Limb (tissue), 2 donors: ENCODE measurements around the gene MVK.

Experiments used
- DNase-seq, 2 donors: peaks; one replicate each; pipeline ENCODE4 v3.0.0-alpha.2; 2016; ENCODE audit errors: extremely low spot score in 2 of 2

The MVK gene

DNA sequence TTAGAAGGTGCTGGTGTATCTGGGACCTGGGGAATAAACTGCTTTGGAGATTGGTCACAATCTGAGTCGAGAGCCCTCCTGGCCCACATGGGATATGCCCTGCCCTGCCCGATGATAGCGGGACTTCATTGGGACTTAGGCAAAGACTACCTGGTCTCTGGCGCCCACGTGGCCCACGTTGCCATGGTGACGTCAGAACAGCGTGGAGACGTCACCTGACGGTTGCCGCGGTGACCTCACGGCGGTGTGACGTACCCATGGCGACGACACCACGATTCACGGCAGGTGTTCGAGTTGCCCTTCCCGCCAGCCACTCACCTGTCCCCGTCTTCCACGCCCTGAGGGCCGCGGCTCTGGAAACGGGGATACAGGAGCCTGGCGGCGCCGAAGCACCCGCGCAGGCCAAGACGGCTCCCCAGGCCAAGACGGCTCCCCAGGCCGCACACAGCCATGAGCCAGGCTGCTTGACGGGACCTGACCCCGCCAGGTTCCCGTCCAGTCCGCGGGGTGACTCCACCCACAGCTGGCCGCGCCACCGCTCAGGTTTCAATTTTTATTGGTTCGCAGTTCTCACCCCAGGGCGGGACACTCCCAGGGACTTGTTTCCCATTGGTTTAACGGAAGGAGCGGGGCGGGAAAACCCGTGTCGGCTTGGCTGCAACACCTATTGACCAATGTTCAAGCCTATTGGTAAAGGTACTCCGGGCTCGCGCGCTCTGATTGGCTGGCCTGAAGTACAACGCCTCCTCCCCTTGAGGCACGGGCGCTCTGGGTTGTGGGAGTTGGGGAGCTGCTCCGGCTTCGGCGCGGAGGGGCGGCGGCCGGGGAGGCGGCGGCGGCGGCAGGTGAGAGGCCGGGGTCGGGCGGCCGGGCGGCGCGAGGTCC lies at the start of gene MVK, which contains the start of gene MMAB:
Gene MVK (plus strand): TSS at position 766 of the 885 bp plus-strand sequence. CDS start 1,029 bp downstream, outside the sequence.
Gene MMAB (minus strand): TSS at position 476 of the 885 bp plus-strand sequence. CDS start 24 bp downstream, at position 452.
- peak; percentile 98 for DNase-seq

DNA sequence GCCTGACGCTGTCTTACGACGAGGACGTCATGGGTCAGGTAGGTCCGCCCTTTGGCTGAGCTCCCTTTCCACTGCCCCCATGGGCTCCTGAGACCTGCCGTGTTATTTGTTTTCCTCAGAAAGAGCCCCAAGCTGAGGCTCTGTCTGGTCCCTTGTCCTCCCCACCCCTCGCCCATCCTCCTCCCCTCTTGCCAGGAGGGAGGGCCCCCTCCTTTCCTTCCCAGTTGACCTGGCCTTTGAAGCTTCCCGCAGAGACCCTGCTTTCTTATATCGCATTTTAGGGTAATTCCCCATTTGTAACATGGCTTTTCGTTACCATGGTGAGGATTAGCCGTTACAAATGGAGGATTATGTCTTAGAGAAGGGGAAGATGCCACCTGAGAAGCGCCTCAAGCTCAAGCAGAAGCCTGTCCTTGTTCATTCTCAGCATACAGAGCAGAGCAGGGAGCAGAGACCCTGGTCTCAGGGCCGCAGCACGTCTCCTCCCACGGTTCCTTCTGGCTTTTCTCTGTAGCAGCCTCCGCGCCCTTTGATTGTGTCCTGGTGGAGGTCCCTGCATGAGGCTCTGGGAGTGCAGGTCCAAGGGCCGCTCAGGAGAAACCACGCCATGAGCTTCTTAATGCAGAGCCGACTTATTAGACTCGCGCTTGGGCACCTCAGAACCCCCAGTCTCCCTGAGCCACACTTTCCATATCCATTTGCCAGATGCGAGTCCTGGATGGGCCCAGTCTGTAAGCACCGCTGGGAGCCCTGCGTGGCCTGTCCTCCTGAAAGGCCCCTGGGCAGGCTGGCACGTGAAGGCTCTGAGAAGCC lies 48.9 kb upstream of the MVK start:
- DNase-seq = no peak

DNA sequence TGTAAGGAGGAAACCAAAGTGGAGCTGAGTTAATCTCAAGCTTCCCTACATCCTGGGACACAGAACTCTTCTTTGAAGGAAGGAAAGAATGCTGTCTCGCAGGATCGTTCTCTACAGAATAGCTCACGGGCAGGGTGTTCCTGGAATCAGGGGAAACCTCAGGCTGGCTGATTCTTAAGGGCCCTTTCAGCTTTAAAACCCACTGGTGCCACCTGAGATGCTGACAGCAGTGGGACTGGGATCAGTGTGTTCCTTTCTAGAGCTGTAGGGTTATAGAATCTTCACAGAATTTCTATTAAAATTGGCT lies 48.4 kb upstream of the MVK start:
- no peak for DNase-seq

DNA sequence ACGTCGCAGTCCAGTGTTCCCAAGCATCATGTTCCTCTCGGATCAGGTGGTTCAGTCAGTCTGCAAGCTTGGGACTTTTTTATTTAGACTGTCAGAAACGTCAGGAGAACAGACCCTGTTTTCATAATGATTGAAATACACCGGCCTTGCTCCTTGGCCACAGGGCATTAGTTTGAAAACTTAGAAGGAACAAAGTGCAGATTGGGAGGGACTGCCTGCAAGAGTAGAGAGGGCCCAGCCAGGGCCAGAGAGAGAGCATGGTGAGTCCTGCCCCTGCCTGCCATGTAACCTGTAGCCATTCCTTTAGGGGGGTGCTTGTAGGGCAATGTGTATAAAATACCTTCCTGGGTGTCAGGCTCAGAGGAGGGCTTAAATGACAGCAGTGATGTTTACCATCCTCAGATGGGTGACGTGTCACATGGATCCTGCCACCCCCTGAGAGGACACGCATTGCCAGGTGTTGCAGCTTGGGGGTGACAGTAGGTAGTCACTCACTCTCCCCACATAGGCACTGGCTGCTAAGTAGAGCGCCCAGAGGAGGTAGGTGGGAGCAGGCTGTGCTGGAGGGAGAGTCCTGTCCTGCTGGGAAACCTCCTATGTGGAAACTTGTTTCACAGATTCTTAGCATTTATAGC lies 46.0 kb upstream of the MVK start:
- no peak for DNase-seq

DNA sequence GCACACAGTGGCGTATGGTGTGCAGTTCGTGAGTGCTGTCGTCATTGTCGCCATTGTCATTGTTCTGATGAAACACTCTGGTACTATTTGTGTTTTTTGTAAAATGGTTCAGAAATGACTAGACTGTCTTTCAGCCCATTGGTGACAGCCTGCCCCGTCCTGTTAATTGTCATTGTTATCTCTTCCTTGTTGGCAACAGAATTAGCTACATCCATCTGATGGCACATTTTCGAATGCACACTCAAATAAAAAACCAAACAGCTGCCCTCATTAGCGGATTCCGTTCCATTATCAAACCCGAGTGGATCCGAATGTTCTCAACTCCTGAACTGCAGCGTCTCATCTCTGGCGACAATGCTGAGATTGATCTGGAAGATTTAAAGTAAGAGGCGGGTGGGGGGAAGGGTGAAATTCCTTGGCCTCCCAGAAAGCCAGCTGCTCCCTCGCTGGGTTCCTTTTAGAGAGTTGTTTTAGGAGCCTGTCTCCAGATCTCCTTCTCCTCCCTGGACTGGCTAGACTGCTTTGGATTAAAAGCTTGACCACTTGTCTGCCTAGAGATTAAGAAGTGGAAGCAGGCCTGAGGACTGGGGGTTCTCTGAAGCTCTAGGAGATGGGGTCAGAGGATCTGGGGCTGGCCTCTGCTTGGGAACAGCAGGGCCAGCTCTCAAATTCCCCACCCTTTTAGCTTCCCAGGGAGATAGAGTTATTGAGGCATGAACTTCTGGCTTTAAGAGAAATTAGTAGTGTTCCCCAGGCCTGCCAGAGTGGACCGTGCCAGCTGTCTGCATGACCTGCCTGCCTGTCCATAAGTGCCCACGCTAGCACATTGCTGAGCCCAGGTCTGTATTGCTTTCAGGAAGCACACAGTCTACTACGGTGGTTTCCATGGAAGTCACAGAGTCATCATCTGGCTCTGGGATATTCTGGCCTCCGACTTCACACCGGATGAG lies 43.6 kb upstream of the MVK start:
- DNase-seq = peak in 1 of 2 donors; percentile 18

DNA sequence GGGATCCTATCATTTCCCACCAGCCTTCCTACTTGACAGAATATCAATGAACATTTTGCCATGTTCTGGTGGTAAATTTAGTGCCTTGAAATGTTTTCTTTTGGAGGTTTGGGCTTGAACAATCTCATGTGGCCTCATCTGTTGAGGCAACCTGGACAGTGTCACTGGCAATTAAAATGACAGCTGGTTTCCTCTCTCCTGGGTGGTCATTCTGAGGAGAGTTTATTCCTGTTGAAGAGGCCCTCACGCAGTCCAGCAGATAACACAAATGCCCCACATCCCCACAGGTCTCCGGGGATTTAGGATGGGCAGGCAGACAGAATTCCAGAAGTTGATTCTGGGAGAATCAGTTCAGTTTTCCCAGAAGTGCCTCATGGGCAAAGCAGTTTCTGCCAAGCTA lies 42.2 kb upstream of the MVK start:
- no peak for DNase-seq

DNA sequence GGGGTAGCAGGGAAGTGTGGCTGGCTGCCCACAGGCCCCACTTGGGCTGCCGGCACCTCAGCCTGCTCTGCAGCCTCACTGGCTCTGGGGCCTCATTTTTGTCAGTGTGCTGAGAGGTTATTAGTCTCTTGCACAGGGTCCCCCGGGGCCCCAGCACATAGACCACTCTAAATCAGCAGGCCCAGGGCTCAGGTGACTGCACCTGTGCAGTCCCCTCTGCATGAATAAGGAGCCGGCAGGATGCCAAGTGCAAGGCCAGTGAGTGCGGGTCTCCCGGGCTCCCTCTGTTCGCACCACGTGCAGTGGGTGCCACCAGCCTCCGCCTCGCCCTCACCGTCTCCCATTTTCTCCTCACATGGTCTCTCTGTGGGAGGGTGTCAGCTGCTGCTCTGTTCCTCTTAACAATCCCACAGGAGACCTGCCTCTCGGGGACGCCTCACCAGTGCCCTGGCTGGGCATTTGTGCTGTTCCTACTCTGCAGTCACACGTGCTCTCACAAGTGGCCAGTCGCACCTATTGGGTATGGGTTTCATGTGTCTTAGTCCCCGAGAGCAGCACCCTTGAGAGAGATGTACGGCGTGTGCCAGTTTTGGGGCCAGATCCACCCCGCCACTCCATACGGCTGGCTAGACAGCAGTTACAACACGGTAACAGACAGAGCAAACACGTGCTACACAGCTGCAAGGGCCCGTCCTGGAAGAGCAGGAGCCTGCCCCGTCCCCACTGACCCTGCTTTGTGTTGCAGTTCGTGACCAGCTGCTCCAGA lies 40.7 kb upstream of the MVK start:
- DNase-seq = no peak

DNA sequence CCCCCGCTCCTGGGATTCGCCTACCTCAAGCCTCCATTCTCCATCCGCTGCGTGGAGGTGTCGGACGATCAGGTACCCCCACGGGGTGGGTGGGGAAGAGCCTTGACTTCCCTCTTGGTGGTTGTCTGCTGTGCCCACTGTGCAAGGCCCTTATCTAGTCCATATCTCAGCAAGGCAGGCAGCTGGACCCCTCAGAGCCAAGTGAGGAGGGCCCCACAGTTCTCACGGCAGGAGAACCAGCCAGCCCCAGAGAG lies 40.2 kb upstream of the MVK start:
- DNase-seq = no peak

DNA sequence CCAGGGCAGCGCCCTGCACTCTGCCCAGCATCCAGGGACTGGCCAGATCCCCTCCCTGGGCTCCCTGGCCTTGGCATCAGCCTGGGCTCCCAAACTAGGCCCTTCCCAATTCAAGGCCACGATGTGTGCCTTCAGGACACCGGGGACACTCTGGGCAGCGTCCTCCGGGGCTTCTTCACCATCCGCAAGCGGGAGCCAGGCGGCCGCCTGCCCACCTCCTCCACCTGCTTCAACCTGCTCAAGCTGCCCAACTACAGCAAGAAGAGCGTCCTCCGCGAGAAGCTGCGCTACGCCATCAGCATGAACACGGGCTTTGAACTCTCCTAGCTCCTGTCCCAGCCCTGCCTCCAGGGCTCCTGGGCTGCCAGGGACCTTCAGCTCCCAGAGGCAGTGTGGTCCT lies 39.1 kb upstream of the MVK start:
- DNase-seq = no peak

DNA sequence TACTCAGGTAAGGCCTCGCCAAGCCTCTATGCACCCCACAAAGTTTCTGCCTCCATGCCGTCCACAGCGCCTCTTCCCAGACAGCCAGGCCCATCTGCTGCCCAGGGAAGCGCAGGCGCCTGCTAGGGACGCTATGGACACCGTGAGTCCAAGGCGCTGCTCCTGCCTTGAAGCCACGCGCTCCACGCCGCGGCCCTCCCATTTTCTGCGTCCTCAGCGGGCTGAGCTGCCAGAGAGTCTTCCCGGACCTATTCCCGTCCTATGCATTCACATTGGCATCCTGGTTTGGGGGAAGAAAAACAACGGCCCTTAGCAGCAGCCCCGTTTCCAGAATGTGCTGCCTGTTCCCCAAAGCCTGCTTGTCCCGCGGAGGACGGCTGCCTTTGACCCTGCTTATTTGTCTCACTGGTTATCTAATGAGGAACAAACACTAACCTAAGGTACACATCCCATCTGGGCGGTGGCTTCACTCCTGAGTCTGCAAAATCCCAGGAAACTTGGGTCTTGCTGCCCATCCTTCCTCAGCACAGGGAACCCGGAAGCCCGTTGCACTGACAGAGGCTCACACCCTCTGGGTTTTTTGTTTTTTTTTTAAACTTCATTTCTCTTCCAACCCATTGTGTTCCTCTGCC lies 38.2 kb upstream of the MVK start:
- no peak for DNase-seq

DNA sequence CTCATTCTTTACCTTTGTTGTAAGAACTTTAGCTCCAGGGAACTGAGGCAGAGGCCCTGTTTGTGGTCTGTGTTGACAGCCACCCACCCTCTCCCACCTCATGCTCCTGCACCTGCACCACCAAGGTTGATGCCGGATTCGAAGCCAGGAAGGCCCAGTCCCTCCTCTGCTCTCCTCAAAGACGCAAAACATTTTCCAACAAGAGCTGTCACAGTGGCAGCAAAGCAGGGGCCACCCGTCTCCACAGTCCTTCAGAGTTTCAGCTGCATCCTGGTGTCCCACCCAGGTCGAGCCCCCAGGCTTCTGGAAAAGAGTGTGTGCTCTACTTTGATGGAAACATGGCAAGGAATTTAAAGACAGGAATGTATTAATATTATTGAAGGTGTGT lies 37.7 kb upstream of the MVK start:
- no peak for DNase-seq

DNA sequence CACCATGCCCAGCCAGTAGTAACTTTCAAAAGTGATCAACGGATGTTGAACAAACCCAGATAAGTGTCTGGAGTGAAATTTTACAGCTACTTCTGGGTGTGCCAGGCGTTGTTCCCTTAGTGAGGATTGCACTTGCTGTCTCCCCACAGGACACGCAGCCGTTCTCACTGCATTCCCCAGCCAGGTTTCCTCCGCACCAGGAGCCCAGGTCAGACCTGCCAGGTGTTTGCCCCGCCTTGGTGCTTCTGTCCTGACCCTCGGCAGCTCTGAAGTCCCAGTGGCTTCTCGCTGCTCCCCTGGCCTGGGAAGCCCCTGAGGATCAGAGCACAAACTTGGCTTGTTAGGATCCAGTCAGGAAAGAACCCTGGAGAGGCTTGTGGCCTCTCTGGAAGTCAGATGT lies 36.5 kb upstream of the MVK start:
- DNase-seq = no peak

DNA sequence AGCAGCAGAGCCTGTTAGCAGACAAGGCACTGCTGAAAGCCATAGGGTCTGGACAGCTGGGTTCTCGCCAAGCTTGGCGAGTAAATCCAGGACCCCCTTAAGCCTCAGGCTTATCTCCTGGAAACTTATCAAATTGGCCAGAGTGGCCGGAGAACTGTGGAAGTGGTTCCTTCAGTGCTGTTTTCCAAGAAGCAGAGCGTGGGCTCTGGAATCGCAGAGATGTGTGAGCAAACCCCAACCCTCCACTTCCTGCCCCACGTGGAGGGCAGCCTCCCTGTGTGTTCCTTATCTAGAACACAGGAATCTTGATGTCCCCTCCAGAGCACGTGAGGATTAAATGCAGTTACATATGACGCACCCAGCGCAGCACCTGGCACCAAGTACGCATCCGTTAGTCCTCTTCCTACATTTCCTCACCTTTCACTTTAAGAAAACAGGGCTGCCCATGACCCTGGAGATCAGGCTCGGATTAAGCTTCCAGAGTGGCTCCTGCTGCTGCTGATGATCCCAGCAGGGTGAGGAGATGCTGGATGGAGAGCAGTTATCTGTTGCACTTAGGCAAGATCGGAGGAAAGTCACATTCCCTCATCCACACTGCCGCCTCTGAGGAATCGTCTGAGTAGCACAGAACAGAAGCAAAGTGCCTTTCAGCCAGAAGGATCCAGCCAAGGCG lies 35.3 kb upstream of the MVK start:
- no peak for DNase-seq

DNA sequence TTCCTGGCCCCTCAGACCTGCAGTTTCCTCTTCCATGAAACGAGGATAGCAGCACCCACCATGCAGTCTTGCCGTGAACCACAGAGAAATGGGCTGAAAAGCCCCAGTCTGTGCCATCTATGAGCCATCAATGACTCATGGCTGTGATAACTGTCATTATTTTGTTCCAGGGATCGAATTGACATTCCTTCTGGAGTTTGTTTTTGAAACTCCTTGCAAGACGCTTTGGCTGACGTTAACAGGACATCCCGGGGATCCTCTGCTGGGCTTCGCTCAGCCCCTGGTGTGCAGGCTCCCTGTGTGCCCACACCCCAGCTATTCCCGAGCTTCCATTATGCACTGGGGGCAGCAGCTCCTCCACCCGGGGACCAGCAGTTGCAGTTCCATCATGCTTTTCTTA lies 34.1 kb upstream of the MVK start:
- DNase-seq = no peak

DNA sequence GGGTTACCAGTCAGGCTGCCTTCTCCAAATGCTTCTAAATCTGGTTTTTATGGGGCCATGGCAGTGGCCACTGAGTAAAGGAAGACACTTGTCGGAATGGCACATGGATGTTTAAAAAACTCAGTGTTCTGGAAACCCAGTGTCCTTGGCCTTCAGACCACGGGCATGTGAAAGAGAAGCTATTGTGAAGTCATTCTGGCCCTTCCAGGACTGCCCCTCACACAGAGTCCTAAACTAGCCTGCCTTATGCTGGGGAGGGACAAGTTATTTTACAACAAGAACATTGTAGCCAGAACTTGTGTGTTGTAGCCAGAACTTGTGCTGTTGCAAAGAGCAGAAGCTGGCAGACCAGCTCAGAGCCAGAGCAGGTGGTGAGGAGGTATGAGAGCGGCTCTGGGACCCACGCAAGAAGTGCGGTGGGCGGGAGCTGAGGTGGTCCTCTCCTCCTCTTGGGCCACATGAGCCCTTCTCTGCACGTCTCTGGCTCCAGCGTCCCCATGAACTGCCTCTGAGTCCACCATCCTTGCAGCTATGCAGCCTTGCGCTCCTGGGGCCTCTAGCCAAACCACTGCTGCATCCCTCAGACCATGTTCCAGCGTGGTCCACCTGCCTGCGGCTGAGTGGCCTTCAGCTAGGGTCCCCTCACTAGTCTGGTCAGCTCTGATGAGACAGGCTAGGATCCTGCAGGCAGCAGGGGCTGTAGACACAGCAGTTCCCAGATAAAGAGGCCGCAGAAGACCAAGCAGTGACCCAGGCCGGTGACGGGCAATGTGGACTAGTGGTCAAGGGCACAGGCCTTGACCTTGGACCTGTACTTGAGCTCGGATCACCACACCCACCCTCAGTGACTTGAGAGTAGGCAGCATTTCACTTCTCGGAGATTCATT lies 32.8 kb upstream of the MVK start:
- DNase-seq = no peak

DNA sequence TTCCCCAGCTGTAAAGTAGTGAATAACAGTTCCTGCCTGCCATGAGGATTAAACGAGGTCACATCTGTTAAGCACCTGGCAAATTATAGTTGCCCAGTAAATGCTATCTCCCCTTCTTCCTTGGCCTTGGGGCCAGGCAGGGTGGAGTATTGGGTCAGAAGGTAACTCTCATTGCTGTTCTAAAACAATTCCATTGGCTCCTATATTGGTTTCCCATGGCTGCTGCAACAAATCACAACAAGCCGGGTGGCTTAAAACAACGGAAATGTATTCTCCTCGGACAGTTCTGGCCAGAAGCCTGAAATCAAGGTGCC lies 32.2 kb upstream of the MVK start:
- no peak for DNase-seq

DNA sequence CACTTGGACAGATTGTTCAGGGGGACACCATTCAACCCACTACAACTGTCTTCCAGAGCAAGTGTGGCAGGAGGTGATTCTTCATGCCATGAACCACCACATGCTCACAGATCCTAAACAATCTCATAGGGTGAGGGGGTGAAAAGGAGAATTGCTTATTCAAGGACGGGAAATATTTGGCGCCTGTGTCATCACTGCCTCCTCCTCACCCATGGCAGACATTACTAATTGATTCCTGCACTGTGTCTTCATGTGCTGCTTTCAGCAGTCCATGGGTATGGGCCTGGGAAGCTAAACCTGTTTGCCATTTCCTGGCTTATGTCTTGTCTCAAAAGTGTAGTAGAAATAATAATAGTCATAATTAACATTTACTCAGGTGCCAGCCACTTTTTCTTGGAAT lies 31.6 kb upstream of the MVK start:
- no peak for DNase-seq

DNA sequence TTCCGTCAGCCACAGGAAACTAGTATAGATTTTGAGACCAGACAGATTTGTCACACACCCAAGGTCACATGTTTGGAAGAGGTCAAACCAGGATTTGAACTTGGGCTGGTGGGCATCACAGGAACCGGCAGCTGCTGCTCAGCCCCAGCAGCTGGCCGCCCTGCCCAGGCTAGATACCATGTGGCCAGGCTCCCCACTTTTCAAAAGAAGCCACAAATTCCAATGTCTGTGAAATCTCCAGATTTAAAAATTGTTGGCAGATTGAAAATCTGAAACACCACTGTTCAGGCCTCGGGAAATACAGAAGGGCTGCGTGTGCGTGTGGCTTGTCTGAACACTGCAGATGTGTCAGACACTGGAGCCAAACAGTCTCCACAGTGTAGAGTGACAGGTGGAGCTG lies 30.7 kb upstream of the MVK start:
- DNase-seq = no peak
